Stimulated activated naive CD8-positive, alpha-beta T cell treated with anti-CD3 and anti-CD28 coated beads, Interleukin-15, amount 100 ng/mL, for 72 hours (primary cell): Measurements from ENCODE around the gene ZNHIT6.
A peak's percentile ranks its signal among the peaks of the same experiment; 100 is the strongest.

Source experiments
- ATAC-seq: fragments of 150-1000 bp; cut with Tn5 transposase; 2 replicates; pipeline ENCODE4 v1.10.0; 2021; ENCODE audit warnings: mild to moderate bottlenecking, moderate library complexity
- DNase-seq, 2 donors: peaks; one replicate each; pipeline ENCODE4 v3.0.0; 2021 to 2022
- H3K27ac Mint-ChIP-seq, 2 donors: one replicate each; pipeline ENCODE4 v1.8.0; 2022; ENCODE audit warnings: mild to moderate bottlenecking in 2 of 2, mixed read lengths in 2 of 2, moderate library complexity in 2 of 2
- H3K27me3 Mint-ChIP-seq: one replicate; pipeline ENCODE4 v1.8.0; 2022; ENCODE audit warnings: mixed read lengths
- H3K4me1 Mint-ChIP-seq: one replicate; pipeline ENCODE4 v1.8.0; 2022; ENCODE audit warnings: mild to moderate bottlenecking, mixed read lengths
- H3K4me3 Mint-ChIP-seq, 2 donors: one replicate each; pipeline ENCODE4 v1.8.0; 2022; ENCODE audit warnings: mild to moderate bottlenecking in 2 of 2, mixed read lengths in 2 of 2, moderate library complexity in 1 of 2
- H3K9me3 Mint-ChIP-seq, 2 donors: one replicate each; pipeline ENCODE4 v1.8.0; 2022; ENCODE audit warnings: mixed read lengths in 2 of 2

Gene ZNHIT6

GRCh38 chr1:85615586-85616363 lies 92.5 kb downstream of the ZNHIT6 start:
- H3K27ac Mint-ChIP-seq: no peak overlapping the region
- no peak overlapping the region for H3K4me3 Mint-ChIP-seq
- H3K9me3 Mint-ChIP-seq: peaks cover 13 to 16% of the 10 kb centered on the region in 2 donors
- H3K4me1 Mint-ChIP-seq: no peaks in the 10 kb centered on the region
- H3K27me3 Mint-ChIP-seq: no peaks in the 10 kb centered on the region
- DNase-seq (no peak), ATAC-seq (peak; percentile 66)

GRCh38 chr1:85612704-85613361 lies 95.4 kb downstream of the ZNHIT6 start:
- Mint-ChIP-seq H3K4me1 (no peaks in the 10 kb centered on the region), H3K9me3 (peaks cover 0 to 8% of the 10 kb centered on the region in 2 donors), H3K27ac (no peak overlapping the region), H3K27me3 (no peaks in the 10 kb centered on the region), H3K4me3 (no peak overlapping the region)
- ATAC-seq: no peak
- no peak for DNase-seq

GRCh38 chr1:85611856-85612255 lies 96.4 kb downstream of the ZNHIT6 start:
- ATAC-seq (no peak), DNase-seq (no peak)
- H3K9me3 Mint-ChIP-seq: peaks cover 0 to 8% of the 10 kb centered on the region in 2 donors
- no peak overlapping the region for H3K27ac Mint-ChIP-seq
- no peaks in the 10 kb centered on the region for H3K4me1 Mint-ChIP-seq
- H3K4me3 Mint-ChIP-seq: no peak overlapping the region
- H3K27me3 Mint-ChIP-seq: no peaks in the 10 kb centered on the region

- H3K27ac Mint-ChIP-seq: no peak overlapping the region
- no peak overlapping the region for H3K4me3 Mint-ChIP-seq
- H3K4me1 Mint-ChIP-seq: no peaks in the 10 kb centered on the region
- ATAC-seq: no peak
- no peak for DNase-seq
- H3K9me3 Mint-ChIP-seq: peaks cover 0 to 8% of the 10 kb centered on the region in 2 donors
- no peaks in the 10 kb centered on the region for H3K27me3 Mint-ChIP-seq
Measured at GRCh38 chr1:85611425-85611824, 96.8 kb downstream of the ZNHIT6 start.

- H3K9me3 Mint-ChIP-seq: no peaks in the 10 kb centered on the region
- no peak overlapping the region for H3K27ac Mint-ChIP-seq
- H3K4me3 Mint-ChIP-seq: no peak overlapping the region
- DNase-seq: no peak
- H3K27me3 Mint-ChIP-seq: no peaks in the 10 kb centered on the region
- no peaks in the 10 kb centered on the region for H3K4me1 Mint-ChIP-seq
- ATAC-seq: no peak
Measured at GRCh38 chr1:85609976-85610375, 98.3 kb downstream of the ZNHIT6 start.

- ATAC-seq: no peak
- DNase-seq: no peak
- Mint-ChIP-seq H3K27ac (no peak overlapping the region), H3K9me3 (no peaks in the 10 kb centered on the region), H3K27me3 (no peaks in the 10 kb centered on the region), H3K4me1 (no peaks in the 10 kb centered on the region), H3K4me3 (no peak overlapping the region)
Measured at GRCh38 chr1:85608851-85609250, 99.4 kb downstream of the ZNHIT6 start.

GRCh38 chr1:85607921-85608265 lies 100.3 kb downstream of the ZNHIT6 start:
- no peak for DNase-seq
- Mint-ChIP-seq H3K9me3 (no peaks in the 10 kb centered on the region), H3K4me3 (no peak overlapping the region), H3K27me3 (no peaks in the 10 kb centered on the region), H3K4me1 (no peaks in the 10 kb centered on the region), H3K27ac (peak overlapping the region in 1 of 2 donors; percentile 67)
- ATAC-seq: no peak

GRCh38 chr1:85607126-85607920 lies 100.9 kb downstream of the ZNHIT6 start:
- Mint-ChIP-seq H3K27ac (no peak overlapping the region), H3K9me3 (no peaks in the 10 kb centered on the region), H3K4me3 (no peak overlapping the region), H3K4me1 (no peaks in the 10 kb centered on the region), H3K27me3 (no peaks in the 10 kb centered on the region)
- ATAC-seq (no peak), DNase-seq (no peak)

- ATAC-seq (no peak), DNase-seq (no peak)
- H3K27ac Mint-ChIP-seq: no peak overlapping the region
- H3K9me3 Mint-ChIP-seq: no peaks in the 10 kb centered on the region
- no peaks in the 10 kb centered on the region for H3K4me1 Mint-ChIP-seq
- H3K27me3 Mint-ChIP-seq: no peaks in the 10 kb centered on the region
- no peak overlapping the region for H3K4me3 Mint-ChIP-seq
Measured at GRCh38 chr1:85606414-85606800, 101.8 kb downstream of the ZNHIT6 start.

GRCh38 chr1:85605484-85606413 lies 102.5 kb downstream of the ZNHIT6 start:
- Mint-ChIP-seq H3K27ac (peak overlapping the region in 1 of 2 donors; percentile 75), H3K27me3 (no peaks in the 10 kb centered on the region), H3K4me3 (no peak overlapping the region), H3K4me1 (no peaks in the 10 kb centered on the region), H3K9me3 (no peaks in the 10 kb centered on the region)
- ATAC-seq (no peak), DNase-seq (no peak)

- H3K9me3 Mint-ChIP-seq: peaks cover 5 to 8% of the 10 kb centered on the region in 2 donors
- DNase-seq (no peak), ATAC-seq (no peak)
- H3K27ac Mint-ChIP-seq: no peak overlapping the region
- H3K4me3 Mint-ChIP-seq: no peak overlapping the region
- H3K4me1 Mint-ChIP-seq: no peaks in the 10 kb centered on the region
- H3K27me3 Mint-ChIP-seq: no peaks in the 10 kb centered on the region
Measured at GRCh38 chr1:85604298-85604997, 103.8 kb downstream of the ZNHIT6 start.

- H3K9me3 Mint-ChIP-seq: peaks cover 5 to 8% of the 10 kb centered on the region in 2 donors
- H3K4me3 Mint-ChIP-seq: no peak overlapping the region
- no peak for ATAC-seq
- no peaks in the 10 kb centered on the region for H3K4me1 Mint-ChIP-seq
- H3K27me3 Mint-ChIP-seq: no peaks in the 10 kb centered on the region
- no peak overlapping the region for H3K27ac Mint-ChIP-seq
- DNase-seq: no peak
Measured at GRCh38 chr1:85603086-85603880, 105.0 kb downstream of the ZNHIT6 start.

- Mint-ChIP-seq H3K4me3 (no peak overlapping the region), H3K4me1 (no peaks in the 10 kb centered on the region), H3K9me3 (peaks cover 5 to 8% of the 10 kb centered on the region in 2 donors), H3K27ac (no peak overlapping the region), H3K27me3 (no peaks in the 10 kb centered on the region)
- DNase-seq (no peak), ATAC-seq (no peak)
Measured at GRCh38 chr1:85602571-85602970, 105.7 kb downstream of the ZNHIT6 start.

GRCh38 chr1:85601901-85602300 lies 106.3 kb downstream of the ZNHIT6 start:
- Mint-ChIP-seq H3K27me3 (no peaks in the 10 kb centered on the region), H3K4me3 (no peak overlapping the region), H3K27ac (no peak overlapping the region), H3K4me1 (no peaks in the 10 kb centered on the region), H3K9me3 (peaks cover 5 to 8% of the 10 kb centered on the region in 2 donors)
- DNase-seq: no peak
- no peak for ATAC-seq
